Nephron (organoid): ENCODE measurements around the gene FGGY.

Experiments used
- H3K27ac Mint-ChIP-seq, 3 experiments: 2 replicates each; pipeline ENCODE4 v1.8.0; 2020; ENCODE audit warnings: mixed read lengths in 3 of 3, mild to moderate bottlenecking in 2 of 3, moderate library complexity in 1 of 3
- H3K27me3 Mint-ChIP-seq: 2 replicates; pipeline ENCODE4 v1.8.0; 2021; ENCODE audit warnings: low read depth, mild to moderate bottlenecking, moderate library complexity, mixed read lengths
- H3K36me3 Mint-ChIP-seq: 2 replicates; pipeline ENCODE4 v1.8.0; 2020; ENCODE audit warnings: low read depth, mixed read lengths
- H3K4me1 Mint-ChIP-seq: 2 replicates; pipeline ENCODE4 v1.8.0; 2020; ENCODE audit warnings: mixed read lengths
- H3K4me3 Mint-ChIP-seq, 3 experiments: 2 replicates each; pipeline ENCODE4 v1.8.0; 2020; ENCODE audit warnings: mild to moderate bottlenecking in 3 of 3, mixed read lengths in 3 of 3, moderate library complexity in 2 of 3
- H3K9me3 Mint-ChIP-seq: 2 replicates; pipeline ENCODE4 v1.8.0; 2020; ENCODE audit warnings: mixed read lengths
- CTCF ChIP-seq, 3 experiments: fragments of 200-600 bp; sonication (generic); IDR thresholded peaks; one replicate each; pipeline ENCODE4 v1.5.0; 2021; ENCODE audit warnings: antibody characterized with exemption in 3 of 3; ENCODE audit not compliant: unreplicated experiment in 3 of 3

The FGGY gene

GRCh38 chr1:59541161-59541560 is 244.3 kb downstream of the FGGY start:
- TF ChIP-seq CTCF (IDR thresholded peaks at IDR 0.05; ENCODE audit: unreplicated experiment in 3 of 3) = no peak
- H3K36me3 Mint-ChIP-seq = no peaks in the 10 kb centered on the region
- H3K9me3 Mint-ChIP-seq = peaks cover 2% of the 10 kb centered on the region
- H3K4me1 Mint-ChIP-seq = peaks cover 18% of the 10 kb centered on the region
- no peaks in the 10 kb centered on the region for H3K27me3 Mint-ChIP-seq
- H3K4me3 Mint-ChIP-seq = no peak overlapping the region
- peak overlapping the region; percentile 9 to 81 (median 32) for H3K27ac Mint-ChIP-seq

GRCh38 chr1:59541891-59542290 is 245.0 kb downstream of the FGGY start:
- no peak for TF ChIP-seq CTCF (IDR thresholded peaks at IDR 0.05; ENCODE audit: unreplicated experiment in 3 of 3)
- H3K36me3 Mint-ChIP-seq = no peaks in the 10 kb centered on the region
- peak overlapping the region; percentile 67 to 92 (median 81) for H3K27ac Mint-ChIP-seq

GRCh38 chr1:59543211-59543668 is 246.3 kb downstream of the FGGY start:
- Mint-ChIP-seq H3K36me3 (no peaks in the 10 kb centered on the region), H3K27ac (peak overlapping the region; percentile 71 to 98 (median 92)), H3K4me1 (peaks cover 18% of the 10 kb centered on the region), H3K4me3 (no peak overlapping the region), H3K27me3 (no peaks in the 10 kb centered on the region), H3K9me3 (no peaks in the 10 kb centered on the region)
- TF ChIP-seq CTCF (IDR thresholded peaks at IDR 0.05; ENCODE audit: unreplicated experiment in 3 of 3) = no peak

More at GRCh38 chr1:59541891-59542290, 245.0 kb downstream of the FGGY start:
- no peaks in the 10 kb centered on the region for H3K9me3 Mint-ChIP-seq
- H3K4me3 Mint-ChIP-seq = no peak overlapping the region
- H3K4me1 Mint-ChIP-seq = peaks cover 18% of the 10 kb centered on the region
- no peaks in the 10 kb centered on the region for H3K27me3 Mint-ChIP-seq

GRCh38 chr1:59544615-59545293 is 247.9 kb downstream of the FGGY start:
- Mint-ChIP-seq H3K27ac (peak overlapping the region; percentile 71 to 98 (median 92)), H3K9me3 (no peaks in the 10 kb centered on the region), H3K27me3 (no peaks in the 10 kb centered on the region), H3K36me3 (no peaks in the 10 kb centered on the region), H3K4me1 (peaks cover 23% of the 10 kb centered on the region), H3K4me3 (no peak overlapping the region)
- no peak for TF ChIP-seq CTCF (IDR thresholded peaks at IDR 0.05; ENCODE audit: unreplicated experiment in 3 of 3)

GRCh38 chr1:59545830-59546229 is 248.9 kb downstream of the FGGY start:
- Mint-ChIP-seq H3K27ac (peak overlapping the region; percentile 50 to 98 (median 92)), H3K27me3 (no peaks in the 10 kb centered on the region), H3K4me3 (no peak overlapping the region), H3K36me3 (no peaks in the 10 kb centered on the region), H3K4me1 (peaks cover 24% of the 10 kb centered on the region), H3K9me3 (no peaks in the 10 kb centered on the region)
- TF ChIP-seq CTCF (IDR thresholded peaks at IDR 0.05; ENCODE audit: unreplicated experiment in 3 of 3) = no peak
